ENCODE results near the gene INHBB.
"Not testable (repeated sequence)": the region's sequence is repeated elsewhere in the genome, so short reads cannot be mapped to it uniquely, and the experiment has no call there.

Gene INHBB

DNA sequence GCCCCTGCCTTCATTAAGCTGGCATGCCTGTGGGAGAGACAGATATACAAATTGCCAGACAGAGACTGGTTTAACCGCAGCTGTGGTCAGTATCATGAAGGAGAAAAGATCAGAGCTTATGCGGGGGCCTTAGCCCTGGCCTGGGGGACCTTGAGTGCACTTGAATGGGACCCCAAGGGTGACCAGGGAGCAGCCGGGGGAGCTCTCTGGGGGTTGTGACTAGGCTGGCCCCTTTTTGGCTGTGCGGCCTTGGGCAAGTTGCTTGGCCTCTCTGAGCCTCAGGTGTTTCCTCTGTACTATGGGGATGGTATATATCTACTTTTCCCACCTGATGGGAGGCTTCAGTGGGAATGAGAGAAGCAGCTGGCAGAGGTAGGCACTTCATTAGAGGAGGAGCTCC lies 35.7 kb downstream of the INHBB start:
- DNase-seq (ENCODE audit: low read depth), result no peak

DNA sequence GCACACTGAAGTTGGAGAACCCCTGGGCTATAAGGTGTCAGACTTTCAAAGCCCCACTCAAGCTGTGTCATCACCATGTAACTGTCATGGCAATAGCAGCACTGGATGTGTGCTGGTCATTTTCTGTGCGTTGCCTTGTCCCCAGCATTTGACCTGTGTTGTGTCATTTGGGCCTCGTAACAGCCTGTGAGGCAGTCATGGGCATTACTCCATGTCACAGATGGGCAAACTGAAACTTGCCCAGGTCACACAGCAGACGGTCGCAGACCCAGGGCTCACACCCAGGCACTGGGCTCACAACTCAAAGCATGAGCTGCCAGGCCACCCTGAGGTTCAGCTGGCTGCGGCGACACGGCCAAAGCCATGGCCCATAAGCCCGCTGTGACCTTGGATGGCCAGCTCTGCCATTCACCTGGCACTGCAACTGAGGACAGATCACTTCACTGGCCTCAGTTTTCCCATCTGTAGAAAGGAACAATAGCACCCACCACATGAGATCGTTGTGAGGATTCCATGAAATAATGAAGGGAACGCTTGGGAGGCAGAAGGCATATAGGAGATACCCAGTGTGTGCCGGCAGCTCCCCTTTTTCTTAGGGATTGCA lies 36.7 kb downstream of the INHBB start:
- DNase-seq (ENCODE audit: low read depth), result no peak

DNA sequence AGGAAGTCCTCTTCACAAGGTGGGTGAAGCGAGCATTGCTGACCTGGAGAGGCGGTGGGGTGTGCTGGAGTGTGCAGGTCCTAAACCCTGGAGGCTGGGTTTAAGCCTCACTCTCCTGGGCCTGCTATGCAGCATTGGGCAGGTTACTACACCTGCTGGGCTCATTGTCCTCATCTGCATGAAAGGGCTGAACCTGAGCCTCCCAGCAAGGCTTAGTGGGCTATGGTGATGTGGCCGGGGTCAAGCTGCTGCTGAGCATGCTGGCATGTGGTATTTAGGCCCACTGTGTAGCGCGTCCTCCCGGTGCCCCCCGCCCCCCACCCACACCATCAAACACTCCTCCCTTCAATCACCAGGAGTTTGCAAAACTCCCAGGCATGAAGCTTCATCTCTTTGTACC lies 37.3 kb downstream of the INHBB start:
- no peak for DNase-seq (ENCODE audit: low read depth)

DNA sequence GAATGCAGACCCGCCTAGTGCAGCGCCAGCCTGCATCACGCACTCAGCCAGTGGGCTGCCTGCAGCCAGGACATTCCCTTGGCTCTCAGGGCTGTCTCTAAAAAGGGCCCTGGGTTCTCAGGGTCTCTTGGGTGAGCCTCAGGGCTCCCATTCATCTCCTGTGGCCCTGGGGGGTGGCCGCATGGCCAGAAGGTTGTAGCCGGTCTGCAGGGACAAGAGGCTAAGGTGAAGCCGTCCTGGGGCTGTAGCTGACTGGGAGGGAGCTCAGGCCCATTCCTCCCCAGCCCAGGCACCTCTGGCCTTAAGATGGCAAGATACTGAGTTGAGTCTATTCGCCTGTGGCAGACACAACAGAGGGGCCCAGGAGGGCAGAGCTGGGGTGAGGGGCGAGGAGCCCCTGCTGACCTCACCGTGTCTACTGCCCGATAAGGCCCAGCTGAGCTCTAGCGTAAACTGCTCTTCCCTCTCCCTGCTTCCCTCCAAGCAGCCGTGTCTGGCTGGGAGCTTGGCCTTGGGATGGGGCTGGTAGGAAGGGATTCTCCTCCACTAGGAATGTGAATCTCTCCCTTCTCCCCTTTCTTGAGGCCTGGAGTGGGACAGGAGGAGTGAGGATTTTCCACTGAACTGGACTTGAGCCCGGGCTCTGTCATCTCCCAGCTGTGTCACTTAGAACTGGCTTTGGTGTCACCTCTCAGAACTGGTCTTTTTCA lies 37.9 kb downstream of the INHBB start:
- DNase-seq (ENCODE audit: low read depth), result no peak

DNA sequence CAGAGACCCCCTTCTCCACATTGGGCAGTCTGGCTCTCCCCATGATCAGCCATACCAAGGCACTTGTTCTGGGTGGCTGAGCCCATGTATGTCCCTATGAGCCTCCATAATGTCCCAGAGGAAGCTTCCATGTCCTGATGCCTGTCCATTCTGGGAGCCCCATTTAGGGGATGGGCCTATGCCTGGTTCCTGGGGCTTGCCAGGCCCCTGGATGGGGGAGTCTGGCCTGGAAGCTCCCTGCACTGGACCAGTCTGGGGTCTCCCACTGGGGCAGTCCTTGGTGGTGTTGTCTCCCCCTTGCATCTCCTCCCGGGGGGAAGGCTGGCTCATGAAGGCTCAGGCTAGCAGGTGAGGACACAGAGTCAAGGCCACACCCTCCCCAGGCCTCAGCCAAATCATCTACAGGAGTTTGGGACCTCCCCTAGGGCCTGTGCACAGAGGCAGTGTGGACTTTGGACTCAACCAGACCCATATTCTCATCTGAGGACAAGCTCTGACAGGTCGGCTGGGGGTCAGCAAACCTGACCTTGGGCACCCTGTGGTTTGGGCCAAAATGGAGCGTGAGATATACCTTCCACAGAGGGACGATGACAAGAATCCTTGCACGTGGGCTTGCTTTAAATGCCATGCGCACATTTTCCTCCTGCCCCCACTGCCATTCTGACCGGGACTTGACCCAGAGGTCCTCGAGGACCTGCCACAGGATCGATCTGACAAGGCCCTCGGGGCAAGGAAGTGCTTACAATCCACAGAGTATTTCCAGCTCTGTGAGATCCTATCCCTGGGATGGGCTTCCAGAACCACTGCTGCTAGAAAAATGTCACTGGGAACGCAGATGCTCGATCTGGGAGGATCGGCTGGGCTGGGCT lies 38.8 kb downstream of the INHBB start:
- no peak for DNase-seq (ENCODE audit: low read depth)

DNA sequence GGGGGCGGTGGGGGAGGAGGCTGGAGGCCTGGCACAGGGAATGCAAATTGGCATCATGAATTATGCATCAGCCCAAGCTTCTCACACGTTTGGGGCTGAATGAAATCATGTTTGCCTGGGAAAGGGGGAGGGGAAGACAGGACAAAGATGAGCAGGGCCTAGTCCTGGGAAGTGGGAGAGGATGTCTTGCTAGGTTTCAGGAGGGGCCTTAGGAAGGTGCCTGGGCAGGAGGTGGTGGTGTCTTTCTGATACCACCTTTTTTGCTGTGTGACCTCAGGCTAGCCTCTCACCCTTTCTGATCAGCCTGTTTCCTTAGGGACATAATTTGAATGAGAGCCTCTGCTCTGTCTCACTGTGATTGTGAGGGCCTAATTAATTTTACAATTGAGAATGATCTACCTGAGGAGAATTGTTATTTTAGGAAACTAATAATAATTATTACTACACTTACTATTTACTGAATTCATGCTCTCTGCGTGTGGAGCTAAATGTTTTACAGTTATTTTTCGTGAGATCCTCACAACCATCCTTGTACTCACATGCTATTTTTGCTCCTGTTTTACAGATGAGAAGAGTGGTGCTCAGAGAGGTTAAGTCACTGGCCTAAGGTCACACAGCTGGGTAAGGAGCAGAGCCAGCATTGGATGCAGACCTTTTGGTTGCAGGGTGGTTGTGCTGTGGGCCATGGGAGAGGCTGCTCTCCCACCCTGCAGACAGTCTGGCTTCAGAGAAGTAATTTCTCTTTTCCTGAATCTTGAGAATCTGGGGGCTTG lies 39.6 kb downstream of the INHBB start:
- DNase-seq (ENCODE audit: low read depth), result no peak

DNA sequence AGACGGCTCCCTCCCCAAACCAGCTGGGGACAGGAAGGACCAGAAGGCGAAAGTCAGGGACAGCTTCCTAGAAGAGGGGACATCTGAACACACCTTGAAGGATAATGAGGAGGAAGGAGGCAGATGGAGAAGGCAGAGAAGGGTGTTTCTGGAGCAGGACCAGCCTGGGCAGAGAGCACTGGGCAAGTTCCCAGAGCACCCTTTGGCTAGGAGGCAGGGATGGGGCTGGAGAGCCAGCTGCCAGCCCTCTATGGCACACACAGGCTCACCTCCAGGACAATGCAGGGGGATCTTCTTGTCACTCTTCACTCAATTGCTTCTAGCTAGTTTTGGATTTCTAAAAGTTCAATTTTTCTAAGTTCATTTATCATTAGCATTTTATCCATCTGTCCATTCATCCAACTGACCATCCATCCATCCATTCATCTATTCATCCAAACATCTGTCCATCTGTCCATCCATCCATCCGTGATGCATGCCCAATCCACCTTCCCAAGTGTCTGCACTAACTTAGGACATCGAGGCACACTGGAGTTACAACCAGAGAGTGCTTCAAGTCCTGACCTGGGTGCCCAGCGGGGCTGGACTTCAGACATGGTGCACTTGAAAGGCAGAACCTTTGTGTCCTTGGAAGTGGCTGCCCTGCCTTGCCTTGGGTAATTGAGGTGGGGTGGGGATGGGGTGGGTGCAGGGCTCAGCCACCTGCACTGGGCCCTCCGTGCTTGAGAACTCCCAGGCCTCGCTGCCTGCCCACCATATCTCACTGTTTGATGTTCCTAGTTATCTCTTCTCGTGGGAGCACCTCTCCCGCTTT lies 42.5 kb downstream of the INHBB start:
- DNase-seq (ENCODE audit: low read depth), result no peak

DNA sequence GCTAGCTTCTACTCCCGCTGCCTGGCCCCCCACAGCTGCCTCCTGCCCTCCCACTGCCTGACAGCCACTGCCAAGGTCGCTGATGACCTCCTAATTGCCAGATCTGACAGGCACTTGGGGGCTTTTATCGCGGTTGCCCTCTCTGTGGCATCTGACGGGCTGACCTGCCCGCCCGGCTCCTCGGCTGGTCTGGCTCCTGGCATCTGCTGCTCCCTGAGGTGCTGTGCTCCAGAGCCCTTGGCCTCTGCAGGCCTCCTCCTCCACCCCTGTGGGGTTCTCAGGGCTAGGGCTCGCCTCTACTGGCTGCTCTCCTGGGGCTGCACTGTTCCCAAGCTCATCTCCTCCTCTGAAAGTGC lies 43.1 kb downstream of the INHBB start:
- no peak for DNase-seq (ENCODE audit: low read depth)

DNA sequence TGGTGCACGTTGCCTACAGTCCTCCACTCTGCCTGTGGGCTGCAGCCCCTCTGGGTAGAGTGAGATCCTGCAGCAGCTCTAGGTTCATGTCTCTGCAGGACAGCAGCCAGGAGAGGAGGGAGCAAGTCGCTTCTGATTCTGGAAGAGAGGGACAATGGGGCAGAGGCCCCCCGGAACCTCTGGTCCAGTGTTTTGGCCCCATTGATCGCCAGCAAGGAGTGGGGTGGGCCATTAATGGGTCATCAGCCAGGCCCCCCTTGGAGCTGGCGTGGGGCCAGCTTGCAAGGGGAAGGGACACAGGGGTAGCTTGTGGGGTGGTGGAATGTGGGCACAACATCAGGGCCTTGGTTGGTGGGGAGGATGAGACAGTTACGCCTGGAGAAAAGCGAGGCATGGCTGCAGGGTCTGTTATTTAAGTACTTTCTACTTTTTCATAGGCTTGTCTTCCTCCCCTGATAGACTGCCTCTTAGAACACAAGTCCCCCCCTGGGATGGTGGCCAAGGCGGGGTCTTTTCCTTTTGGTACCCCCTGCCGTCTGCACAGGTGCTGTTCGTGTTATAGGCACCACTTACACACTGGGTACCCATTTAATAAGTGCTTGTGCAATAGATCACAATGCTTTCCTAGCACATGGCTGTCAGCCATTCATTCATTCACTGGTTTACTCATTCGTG lies 44.6 kb downstream of the INHBB start:
- DNase-seq (ENCODE audit: low read depth), result no peak

DNA sequence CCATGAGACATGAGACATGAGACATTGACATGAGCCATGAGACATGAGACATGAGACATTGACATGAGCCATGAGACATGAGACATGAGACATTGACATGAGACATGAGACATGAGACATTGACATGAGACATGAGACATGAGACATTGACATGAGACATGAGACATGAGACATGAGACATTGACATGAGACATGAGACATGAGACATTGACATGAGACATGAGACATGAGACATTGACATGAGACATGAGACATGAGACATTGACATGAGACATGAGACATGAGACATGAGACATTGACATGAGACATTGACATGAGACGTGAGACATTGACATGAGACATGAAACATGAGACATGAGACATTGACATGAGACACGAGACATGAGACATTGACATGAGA lies 45.4 kb downstream of the INHBB start:
- DNase-seq (ENCODE audit: low read depth), result not testable (repeated sequence)

DNA sequence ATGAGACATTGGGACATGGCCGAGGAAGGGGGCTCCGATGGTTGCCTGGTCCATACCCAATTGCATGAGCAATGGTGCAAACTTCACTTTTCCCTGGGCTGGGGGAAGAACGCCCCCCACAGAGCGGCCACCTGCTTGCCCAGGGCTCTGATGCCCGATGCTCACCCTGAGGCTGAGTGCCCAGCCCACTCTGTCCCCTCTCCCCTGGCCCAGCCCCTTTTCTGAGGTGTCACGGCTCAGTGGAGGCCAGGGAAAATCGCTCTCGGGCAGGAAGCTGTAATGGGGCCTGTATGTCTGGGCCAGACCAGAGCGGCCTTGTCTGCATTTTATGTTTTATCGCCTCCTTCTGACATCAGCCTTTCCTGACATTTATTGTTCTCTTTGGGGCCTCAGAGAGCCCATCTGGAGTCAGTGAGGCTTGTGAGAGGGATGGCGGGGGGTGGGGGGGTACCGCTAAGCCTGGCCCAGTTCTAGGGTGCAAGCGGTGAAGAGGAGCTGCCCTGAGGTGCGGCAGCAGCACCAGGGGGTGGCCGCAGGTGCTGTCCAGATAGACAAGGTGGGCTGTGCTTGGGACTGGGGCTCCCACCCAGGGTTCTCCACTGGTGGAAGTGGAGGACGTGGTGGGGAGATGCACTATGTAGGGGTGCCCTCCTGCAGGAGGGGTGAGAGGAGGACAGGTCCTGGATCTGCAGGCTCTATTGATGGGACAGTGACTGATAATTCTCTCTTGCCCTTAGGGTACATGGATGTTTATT lies 46.2 kb downstream of the INHBB start:
- no peak for DNase-seq (ENCODE audit: low read depth)

DNA sequence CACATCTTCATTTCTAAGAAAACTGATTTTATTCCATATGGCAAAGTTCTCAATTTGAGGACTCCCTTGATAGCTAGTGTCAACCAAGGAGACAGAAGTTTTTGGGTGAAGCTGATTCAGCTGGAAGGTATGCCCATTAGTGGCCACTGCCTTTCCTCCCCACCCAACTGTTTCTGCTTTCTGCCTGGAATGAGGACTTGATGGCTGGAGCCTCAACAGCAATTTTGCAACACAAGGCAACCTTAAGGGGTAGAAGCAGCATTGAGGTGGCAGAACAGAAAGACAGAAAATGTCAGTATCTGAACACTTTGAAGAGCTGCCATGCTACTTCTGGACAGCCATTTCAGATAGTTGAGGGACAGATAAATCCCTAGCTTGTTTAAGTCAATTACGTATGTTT lies 47.0 kb downstream of the INHBB start:
- DNase-seq (ENCODE audit: low read depth), result no peak

DNA sequence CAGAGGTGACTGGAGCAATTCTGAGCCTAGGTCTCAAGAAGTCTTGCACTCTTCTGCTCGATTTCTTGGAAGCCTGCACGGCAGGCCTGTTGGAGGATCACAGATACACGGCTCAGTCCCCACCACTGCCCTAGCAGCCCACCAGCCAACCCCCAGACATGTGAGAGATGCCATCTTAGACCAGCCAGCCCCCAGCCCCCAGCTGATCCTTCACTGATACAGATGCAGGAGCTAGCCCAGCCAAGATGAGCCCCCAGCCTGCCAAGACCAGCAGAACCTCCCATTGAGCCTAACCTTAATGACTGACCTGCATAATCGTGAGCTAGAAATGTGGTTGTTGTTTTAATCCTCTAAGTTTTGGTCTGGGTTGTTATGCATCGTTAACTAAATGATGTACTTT lies 47.5 kb downstream of the INHBB start:
- DNase-seq (ENCODE audit: low read depth), result no peak

DNA sequence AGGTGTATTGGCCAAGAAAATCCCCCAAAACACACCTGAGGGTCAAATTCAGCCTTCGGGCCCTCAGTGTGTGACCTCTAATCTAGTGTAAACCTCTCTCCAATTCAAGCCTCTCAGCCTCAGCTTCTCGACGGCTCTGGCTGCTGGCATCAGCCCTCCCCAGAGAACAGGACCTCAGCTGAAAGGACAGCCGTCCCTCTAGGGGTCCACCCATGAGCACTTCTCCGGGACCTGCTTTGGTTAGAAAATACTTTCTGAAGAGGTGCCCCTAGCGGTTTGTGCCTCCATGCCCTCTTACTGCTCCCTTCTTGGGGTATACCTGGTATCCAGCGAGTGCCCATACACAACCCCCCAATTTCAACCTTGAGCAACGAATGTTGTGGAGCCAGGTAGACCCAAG lies 48.8 kb downstream of the INHBB start:
- DNase-seq (ENCODE audit: low read depth), result no peak

DNA sequence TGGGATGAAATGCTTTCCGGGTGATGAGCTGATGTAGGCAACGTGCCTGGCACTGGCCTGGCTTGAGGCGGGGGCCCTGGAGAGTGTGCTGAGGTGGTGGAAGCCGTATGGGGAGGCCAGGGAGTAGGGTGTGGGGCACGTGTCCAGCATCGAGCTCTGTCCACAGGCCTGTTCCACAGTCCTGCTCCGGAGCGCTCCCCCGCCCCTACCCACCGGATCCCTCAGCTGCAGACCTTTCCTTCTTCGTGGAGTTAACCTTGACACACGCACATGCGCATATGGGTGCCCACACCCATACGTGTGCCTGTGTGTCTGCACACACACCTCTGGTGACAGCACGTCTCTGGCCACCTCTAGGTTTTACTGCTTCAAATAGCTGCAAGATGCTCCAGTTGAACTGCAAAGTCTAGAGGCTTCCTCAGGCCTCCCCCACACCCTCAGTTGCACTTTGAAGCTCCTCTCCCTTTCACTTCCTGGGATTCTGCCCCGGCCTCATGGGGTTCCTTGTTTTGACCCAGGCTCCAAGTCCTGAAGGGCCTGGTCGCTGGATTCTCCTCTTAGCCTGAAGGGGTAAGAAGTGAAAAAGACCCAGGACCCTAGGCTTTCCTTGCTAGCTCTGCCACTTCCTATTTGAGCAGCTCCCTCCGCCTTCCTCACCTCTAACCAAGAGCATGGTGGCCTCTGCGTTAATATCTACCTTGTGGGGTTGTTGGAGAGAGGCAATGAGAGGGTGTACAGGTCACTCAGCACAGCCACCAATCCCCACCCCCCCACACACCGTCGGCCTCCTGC lies 49.5 kb downstream of the INHBB start:
- DNase-seq (ENCODE audit: low read depth), result no peak

DNA sequence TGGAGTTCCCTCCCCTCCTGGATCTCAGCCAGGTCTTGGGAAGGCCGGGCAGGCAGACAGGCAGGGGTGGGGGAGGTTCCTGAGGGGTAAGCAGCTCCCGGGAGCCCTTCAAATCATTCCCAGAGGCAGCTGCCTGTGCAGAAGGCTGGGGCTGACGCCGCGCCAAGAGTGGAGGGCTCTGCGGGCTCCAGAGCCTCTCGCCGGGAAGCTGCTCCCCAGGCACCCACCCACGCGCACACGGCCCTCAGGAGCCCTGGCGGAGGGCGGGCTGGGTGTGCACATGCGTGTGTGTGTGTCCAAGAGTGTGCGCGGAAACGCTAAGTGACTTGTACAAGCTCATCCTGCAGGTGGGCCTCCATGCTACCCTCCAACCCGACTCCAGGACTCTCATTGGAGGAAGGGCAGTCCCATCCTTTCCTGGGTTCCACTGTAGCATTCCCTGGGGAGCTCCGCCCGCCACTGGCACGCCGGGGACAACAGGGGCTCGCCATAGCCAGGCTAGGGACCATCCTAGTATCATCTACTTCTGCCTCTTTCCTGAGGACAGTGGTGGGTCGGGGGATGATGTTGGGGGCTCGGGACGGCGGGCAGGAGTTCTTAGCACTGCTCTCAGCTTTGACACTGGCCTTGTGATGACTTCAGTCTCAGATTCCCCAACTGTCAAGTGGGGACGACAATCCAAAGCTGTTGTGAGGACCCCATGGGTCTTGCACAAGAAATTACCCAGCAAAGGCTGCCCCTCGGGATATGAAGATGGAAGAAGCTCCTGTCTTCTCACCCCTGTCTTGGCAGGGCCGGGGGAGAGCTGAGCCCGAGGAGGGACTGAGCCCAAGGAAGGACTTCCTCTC lies 50.3 kb downstream of the INHBB start:
- DNase-seq (ENCODE audit: low read depth), result no peak

DNA sequence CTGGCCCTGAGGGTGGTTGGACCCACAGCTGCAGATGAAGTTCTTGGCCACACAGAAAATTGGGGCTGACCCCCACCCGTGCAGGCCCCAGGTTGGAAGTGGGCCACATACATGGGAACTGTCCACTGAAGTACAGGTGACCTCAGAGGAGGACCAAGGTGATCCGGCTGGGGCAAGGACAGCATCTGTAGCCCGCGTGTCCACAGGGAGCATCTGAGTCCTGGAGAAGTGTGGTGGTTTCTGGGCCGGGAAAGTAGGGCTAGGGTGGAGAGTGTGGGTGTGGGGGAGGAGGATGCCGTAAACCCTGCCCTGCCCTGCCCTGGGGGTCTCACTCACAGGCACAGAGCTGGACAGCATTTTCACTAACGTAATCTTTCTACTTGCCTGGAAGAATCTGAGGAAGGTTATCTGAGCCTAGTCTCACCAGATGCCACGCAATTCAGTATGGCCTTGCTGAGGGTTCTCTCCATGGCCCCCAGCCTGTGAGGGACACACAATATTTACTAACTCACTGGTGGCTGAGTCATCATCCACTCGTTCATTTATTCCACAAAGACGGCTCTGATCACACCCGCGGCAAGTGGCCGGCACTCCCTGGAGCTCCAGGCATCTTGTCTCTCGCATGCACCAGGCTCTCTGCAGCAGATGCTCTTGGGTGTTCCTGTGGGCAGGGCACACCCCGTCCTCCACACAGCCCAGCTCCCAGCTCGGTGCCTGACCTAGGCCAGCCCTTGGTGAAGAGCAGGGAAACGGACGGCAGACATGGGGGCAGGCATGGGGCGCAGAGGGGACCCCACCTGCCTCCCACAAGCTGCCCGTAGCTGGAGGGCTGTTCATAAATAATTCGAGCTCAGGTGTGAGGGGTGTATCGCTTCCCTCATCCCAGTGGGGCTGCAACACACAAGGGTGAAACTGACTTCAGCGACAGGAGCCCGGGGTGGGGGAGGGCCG lies 51.2 kb downstream of the INHBB start:
- no peak for DNase-seq (ENCODE audit: low read depth)
